HAP-1 (cell line): ENCODE measurements around the gene NADSYN1.
"Not testable (repeated sequence)": the region's sequence is repeated elsewhere in the genome, so short reads cannot be mapped to it uniquely, and the experiment has no call there.

Experiments
- DNase-seq, 2 experiments: peaks; one replicate each; pipeline ENCODE4 v3.0.0-alpha.2; 2016 to 2020; ENCODE audit warnings: low spot score in 2 of 2
- H3K27me3 ChIP-seq: fragments of 250-450 bp; sonication (Bioruptor Pico); 2 replicates; pipeline ENCODE4 v1.5.1; 2020; ENCODE audit warnings: low read depth, mild to moderate bottlenecking, moderate library complexity
- H3K36me3 ChIP-seq: fragments of 250-450 bp; sonication (Bioruptor Pico); replicated peaks from 2 replicates; pipeline ENCODE4 v1.5.1; 2020; ENCODE audit warnings: mild to moderate bottlenecking
- H3K4me1 ChIP-seq: fragments of 250-450 bp; sonication (Bioruptor Pico); 2 replicates; pipeline ENCODE4 v1.5.1; 2020; ENCODE audit warnings: mild to moderate bottlenecking
- H3K4me3 ChIP-seq: fragments of 250-450 bp; sonication (Bioruptor Pico); 2 replicates; pipeline ENCODE4 v1.5.1; 2020; ENCODE audit warnings: mild to moderate bottlenecking, moderate library complexity
- H3K9me3 ChIP-seq: fragments of 250-450 bp; sonication (Bioruptor Pico); 2 replicates; pipeline ENCODE4 v1.5.1; 2020; ENCODE audit warnings: mild to moderate bottlenecking, moderate library complexity
- in situ Hi-C: fragments of 300-500 bp; cut with MboI; formaldehyde crosslinking; loops from 3 replicates; pipeline ENCODE4 v1.14.3; 2020; ENCODE audit warnings: low sequenced_read_pairs, inconsistent platforms, mixed read lengths

NADSYN1 gene

DNA sequence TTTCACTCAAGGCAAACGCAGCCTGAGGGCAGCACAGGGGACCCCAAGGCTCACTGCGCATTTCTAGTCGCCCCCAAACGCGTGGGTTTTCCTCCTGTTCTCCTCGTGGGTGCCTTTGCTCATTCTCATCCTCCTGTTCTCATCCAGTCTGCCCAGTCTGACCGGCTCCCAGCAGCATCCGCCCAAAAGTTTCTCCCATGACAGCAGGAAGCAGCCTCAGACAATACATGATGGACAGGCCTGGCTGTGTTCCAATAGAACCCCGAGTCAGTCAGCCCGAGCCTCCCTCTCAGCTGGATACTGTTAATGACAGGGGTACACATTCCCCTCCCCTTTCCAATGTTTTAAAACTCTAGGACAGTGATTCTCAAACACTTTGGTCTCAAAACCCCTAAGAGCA, 51.5 kb downstream of the NADSYN1 start:
- Histone ChIP-seq H3K4me3 (no peak overlapping the region), H3K36me3 (no peaks in the 10 kb centered on the region; the same call in 1 of the 2 replicates), H3K4me1 (no peaks in the 10 kb centered on the region), H3K9me3 (no peaks in the 10 kb centered on the region), H3K27me3 (no peaks in the 10 kb centered on the region)
- DNase-seq, result no peak
- in situ Hi-C loops, result no loop called here

- in situ Hi-C loops, result no loop called here
- DNase-seq, result no peak
These were observed 52.0 kb downstream of the NADSYN1 start for GRCh38 chr11:71505001-71505400.

GRCh38 chr11:71505781-71506180, 52.8 kb downstream of the NADSYN1 start:
- in situ Hi-C loops, result no loop called here
- H3K27me3 ChIP-seq, result no peaks in the 10 kb centered on the region
- H3K4me3 ChIP-seq, result no peak overlapping the region
- DNase-seq, result no peak
- H3K4me1 ChIP-seq, result no peaks in the 10 kb centered on the region
- no peaks in the 10 kb centered on the region for H3K9me3 ChIP-seq
- H3K36me3 ChIP-seq, result no peaks in the 10 kb centered on the region

More at GRCh38 chr11:71505001-71505400, 52.0 kb downstream of the NADSYN1 start:
- Histone ChIP-seq H3K36me3 (no peaks in the 10 kb centered on the region; the same call in 1 of the 2 replicates), H3K9me3 (no peaks in the 10 kb centered on the region), H3K4me3 (no peak overlapping the region), H3K4me1 (no peaks in the 10 kb centered on the region), H3K27me3 (no peaks in the 10 kb centered on the region)

DNA sequence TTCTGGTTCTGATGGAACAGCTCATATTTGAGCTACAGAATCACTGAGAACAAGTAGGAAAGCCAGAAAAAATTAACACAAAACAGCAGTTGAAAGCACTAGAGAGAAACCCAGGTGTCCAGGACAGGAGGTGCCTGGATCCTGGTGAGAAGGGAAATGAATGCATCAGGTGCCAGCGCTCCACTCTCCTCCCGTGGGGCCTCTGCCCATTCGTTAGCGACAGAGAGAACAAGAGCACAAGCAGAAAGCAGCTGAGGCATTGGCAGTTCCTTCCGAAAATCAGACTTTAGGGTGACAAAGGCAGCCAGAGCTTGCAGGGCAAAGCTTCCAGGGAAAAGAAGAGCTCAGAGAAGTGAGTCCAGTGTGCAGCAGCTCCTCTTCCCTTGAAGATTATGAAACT, 54.1 kb downstream of the NADSYN1 start:
- Histone ChIP-seq H3K27me3 (no peaks in the 10 kb centered on the region), H3K4me1 (no peaks in the 10 kb centered on the region), H3K4me3 (no peak overlapping the region), H3K9me3 (no peaks in the 10 kb centered on the region), H3K36me3 (no peaks in the 10 kb centered on the region)
- in situ Hi-C loops, result no loop called here
- no peak for DNase-seq

DNA sequence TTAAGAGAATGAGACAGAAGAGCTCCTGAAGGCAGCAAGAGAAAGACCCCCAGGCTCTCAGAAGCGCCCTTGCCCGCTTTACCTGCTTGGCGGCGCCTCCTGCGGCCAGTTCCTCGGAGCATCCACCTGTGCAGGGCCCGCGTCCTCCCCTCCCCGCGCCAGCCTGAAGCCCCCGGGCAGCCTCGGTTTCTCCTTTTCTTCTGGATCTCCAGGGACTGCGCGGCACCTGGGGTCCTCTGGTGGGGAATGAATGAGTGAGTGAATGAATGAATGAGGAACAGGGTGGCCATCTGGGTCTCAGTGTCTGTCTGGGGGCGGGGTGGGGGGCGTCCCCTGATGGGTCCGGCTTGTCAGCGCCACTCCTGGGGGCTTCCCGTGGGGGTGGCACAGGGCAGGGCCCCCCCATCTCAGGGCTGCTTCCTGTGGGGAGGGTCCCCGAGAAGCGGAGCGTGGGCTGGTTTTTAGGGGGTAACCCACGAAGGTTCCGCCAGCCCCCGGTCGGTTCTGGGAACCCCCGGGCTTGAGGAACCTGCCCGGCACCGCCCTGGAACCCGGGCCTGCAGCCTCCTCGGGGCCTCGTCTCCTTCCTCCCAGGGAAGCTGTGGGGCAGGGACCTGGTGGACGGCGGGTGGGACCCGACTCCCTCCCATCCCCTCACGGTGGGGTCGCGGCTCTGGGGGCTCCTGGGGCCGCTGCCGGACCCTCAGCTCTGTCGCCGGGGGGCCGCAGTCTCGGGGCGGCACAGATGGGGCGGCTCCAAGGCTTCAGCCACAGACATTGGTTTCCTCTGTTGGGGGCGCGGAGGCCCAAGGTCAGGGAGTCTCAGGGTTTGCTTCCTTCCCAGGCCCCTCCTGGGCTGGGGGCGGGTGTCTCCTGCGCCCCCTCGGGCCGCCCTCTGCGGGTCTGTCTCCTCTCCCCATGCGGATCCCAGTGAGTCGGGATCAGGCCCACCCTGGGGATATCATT, 65.8 kb downstream of the NADSYN1 start:
- Histone ChIP-seq H3K27me3 (no peaks in the 10 kb centered on the region), H3K4me3 (no peak overlapping the region), H3K36me3 (no peaks in the 10 kb centered on the region), H3K9me3 (no peaks in the 10 kb centered on the region), H3K4me1 (no peaks in the 10 kb centered on the region)
- in situ Hi-C loops, result no loop called here
- no peak for DNase-seq

GRCh38 chr11:71519546-71519945, 66.5 kb downstream of the NADSYN1 start:
- no peaks in the 10 kb centered on the region for H3K36me3 ChIP-seq
- H3K4me1 ChIP-seq, result no peaks in the 10 kb centered on the region
- no peak overlapping the region for H3K4me3 ChIP-seq
- H3K27me3 ChIP-seq, result no peaks in the 10 kb centered on the region
- DNase-seq, result no peak
- in situ Hi-C loops, result no loop called here
- no peaks in the 10 kb centered on the region for H3K9me3 ChIP-seq

DNA sequence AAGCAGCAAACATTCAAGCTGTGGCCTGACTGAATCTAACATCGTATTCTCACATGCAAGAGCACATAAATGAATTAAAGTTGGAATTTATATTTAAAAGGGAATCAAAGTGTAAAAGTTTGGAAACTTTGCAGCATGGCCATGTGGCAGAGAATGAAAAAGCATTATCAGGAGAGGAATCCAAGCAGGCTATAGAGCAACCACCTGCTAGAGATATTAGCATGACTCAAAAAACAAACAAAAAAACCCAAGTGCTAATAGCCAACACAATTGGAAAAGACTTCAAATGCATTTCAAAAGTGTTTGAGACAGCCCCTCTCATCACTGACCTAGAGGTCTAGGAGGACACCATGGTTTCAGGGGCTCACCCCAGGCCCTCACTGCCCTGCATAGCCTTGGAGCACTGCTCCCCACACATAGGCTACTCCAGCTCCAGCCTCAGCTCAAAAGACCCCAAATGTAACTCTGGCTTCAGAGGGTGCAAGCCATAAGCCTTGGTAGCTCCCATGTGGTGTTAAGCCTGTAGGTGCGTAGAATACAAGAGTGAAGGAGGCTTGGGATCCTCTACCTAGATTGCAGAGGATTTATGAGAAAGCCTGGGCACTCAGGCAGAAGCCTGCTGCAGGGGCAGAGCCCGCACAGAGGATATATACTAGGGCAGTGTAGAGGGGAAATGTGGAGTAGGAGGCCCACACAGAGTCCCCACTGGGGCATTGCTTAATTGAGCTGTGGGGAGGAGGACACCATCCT, 72.4 kb downstream of the NADSYN1 start:
- Histone ChIP-seq H3K4me3 (no peak overlapping the region), H3K9me3 (no peaks in the 10 kb centered on the region), H3K27me3 (no peaks in the 10 kb centered on the region), H3K36me3 (no peaks in the 10 kb centered on the region), H3K4me1 (no peaks in the 10 kb centered on the region)
- in situ Hi-C loops, result no loop called here
- no peak for DNase-seq

- no peak for DNase-seq
- in situ Hi-C loops, result no loop called here
- H3K9me3 ChIP-seq, result no peaks in the 10 kb centered on the region
- H3K36me3 ChIP-seq, result no peaks in the 10 kb centered on the region
- H3K4me3 ChIP-seq, result no peak overlapping the region
- H3K27me3 ChIP-seq, result no peaks in the 10 kb centered on the region
- no peaks in the 10 kb centered on the region for H3K4me1 ChIP-seq
These were observed 73.0 kb downstream of the NADSYN1 start for GRCh38 chr11:71525938-71526495.

DNA sequence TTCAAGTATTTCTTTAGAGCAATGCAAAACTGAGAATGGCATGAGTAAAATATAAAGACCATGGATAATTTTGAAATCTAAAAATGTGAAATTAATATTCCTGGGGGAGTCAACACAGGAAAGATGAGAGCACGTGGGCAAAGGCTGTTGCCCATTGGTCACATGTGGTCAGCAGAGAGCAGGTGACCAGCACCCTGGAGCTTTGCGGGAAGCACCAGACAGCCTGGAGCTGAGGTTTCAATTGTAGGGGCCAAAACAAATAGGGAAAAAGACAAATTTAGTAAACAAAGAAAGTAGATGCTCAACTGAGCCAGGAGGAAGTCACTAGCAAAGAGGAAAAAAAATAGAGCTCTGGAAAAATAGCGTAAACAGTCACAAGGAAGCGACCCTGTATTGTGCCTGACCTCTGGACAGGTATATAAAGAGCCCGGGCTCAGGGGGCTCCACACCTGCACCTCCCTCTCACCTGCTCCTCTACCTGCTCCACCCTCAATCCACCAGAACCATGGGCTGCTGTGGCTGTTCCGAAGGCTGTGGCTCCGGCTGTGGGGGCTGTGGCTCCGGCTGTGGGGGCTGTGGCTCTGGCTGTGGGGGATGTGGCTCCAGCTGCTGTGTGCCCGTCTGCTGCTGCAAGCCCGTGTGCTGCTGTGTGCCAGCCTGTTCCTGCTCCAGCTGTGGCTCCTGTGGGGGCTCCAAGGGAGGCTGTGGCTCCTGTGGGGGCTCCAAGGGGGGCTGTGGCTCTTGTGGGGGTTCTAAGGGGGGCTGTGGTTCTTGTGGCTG, 74.0 kb downstream of the NADSYN1 start, which contains the start of gene KRTAP5-7:
Gene KRTAP5-7, plus strand, starts transcription at position 472 of the 780 bp plus-strand sequence. Its CDS starts 34 bp downstream, at position 506.
- H3K4me3 ChIP-seq, in situ Hi-C loops, H3K4me1 ChIP-seq: not testable (repeated sequence)

DNA sequence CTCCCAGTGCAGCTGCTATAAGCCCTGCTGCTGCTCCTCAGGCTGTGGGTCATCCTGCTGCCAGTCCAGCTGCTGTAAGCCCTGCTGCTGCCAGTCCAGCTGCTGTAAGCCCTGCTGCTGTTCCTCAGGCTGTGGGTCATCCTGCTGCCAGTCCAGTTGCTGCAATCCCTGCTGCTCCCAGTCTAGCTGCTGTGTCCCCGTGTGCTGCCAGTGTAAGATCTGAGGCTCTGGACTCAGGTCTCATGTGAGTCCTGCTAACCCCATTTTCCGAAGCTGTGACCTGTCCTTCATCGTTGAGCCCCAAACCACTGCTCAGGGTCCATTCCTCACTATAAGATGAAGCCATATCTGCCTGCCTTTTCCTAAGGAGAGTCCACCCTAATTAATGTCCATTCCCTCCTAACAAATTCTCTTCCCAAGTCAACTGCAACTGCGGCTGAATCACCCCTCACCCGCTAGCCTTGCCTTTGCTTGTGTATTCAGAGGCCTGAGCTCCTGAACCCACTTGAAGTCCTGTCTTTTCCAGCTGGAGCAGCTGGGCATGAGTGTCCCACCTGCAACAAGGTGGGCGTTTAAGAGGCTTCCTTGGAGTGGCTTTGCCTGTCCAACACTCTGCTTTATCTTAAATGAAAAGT, 74.7 kb downstream of the NADSYN1 start:
- H3K4me3 ChIP-seq, result no peak overlapping the region
- no peaks in the 10 kb centered on the region for H3K36me3 ChIP-seq
- no peak for DNase-seq
- in situ Hi-C loops, result no loop called here
- H3K4me1 ChIP-seq, result no peaks in the 10 kb centered on the region
- no peaks in the 10 kb centered on the region for H3K9me3 ChIP-seq
- H3K27me3 ChIP-seq, result no peaks in the 10 kb centered on the region

More for the DNA sequence above, 74.0 kb downstream of the NADSYN1 start, which contains the start of gene KRTAP5-7:
- not testable (repeated sequence) for H3K9me3 ChIP-seq, H3K36me3 ChIP-seq, DNase-seq, H3K27me3 ChIP-seq

DNA sequence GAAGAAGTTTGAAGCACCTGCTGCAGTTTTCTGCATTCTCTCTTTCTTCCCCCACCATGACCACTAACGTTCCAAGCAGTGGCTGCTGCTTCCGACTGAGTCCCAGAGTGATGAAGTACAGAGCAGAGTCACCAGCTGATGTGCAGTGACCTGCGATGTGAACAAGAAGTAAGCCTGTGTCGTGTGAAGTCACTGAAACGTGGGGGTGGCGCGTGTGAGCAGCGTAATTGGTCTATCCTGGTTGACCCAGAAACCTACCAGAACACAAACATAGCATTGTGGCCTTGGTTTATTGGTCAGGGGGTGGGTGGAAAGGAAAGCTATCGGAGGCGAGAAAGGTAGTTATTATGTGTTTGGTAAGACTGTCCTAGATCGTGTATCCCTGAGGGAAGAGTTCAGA, 77.6 kb downstream of the NADSYN1 start:
- DNase-seq, result no peak
- in situ Hi-C loops, result no loop called here
- H3K4me1 ChIP-seq, result no peaks in the 10 kb centered on the region

GRCh38 chr11:71532036-71532610, 79.1 kb downstream of the NADSYN1 start:
- no peaks in the 10 kb centered on the region for H3K4me1 ChIP-seq
- no peak for DNase-seq
- H3K9me3 ChIP-seq, result no peaks in the 10 kb centered on the region
- no peaks in the 10 kb centered on the region for H3K36me3 ChIP-seq
- H3K4me3 ChIP-seq, result no peak overlapping the region
- in situ Hi-C loops, result no loop called here
- H3K27me3 ChIP-seq, result no peaks in the 10 kb centered on the region

More for the DNA sequence above, 77.6 kb downstream of the NADSYN1 start:
- Histone ChIP-seq H3K4me3 (no peak overlapping the region), H3K27me3 (no peaks in the 10 kb centered on the region), H3K9me3 (no peaks in the 10 kb centered on the region), H3K36me3 (no peaks in the 10 kb centered on the region)
